Muscle layer of colon (tissue), 2 donors: ENCODE data around the gene MAGI2.

ENCODE experiments used
- H3K27ac ChIP-seq: one replicate; pipeline ENCODE4 v1.7.0; 2013; ENCODE audit warnings: low read depth, mild to moderate bottlenecking, low read length, moderate library complexity
- H3K27me3 ChIP-seq, 2 donors: one replicate each; pipeline ENCODE4 v1.7.0; 2013; ENCODE audit warnings: low read length in 2 of 2, mild to moderate bottlenecking in 2 of 2; ENCODE audit not compliant: insufficient read depth in 2 of 2, control insufficient read depth in 1 of 2
- H3K36me3 ChIP-seq: one replicate; pipeline ENCODE4 v1.7.0; 2013; ENCODE audit warnings: mild to moderate bottlenecking, low read length; ENCODE audit not compliant: insufficient read depth
- H3K4me1 ChIP-seq: one replicate; pipeline ENCODE4 v1.7.0; 2013; ENCODE audit warnings: mild to moderate bottlenecking, low read length; ENCODE audit not compliant: insufficient read depth
- H3K4me3 ChIP-seq, 2 donors: one replicate each; pipeline ENCODE4 v1.7.0; 2013; ENCODE audit warnings: low read length in 2 of 2, low read depth in 1 of 2, mild to moderate bottlenecking in 1 of 2, moderate library complexity in 1 of 2
- H3K9ac ChIP-seq: one replicate; pipeline ENCODE4 v1.7.0; 2013; ENCODE audit warnings: low read length
- H3K9me3 ChIP-seq: one replicate; pipeline ENCODE4 v1.7.0; 2013; ENCODE audit warnings: mild to moderate bottlenecking, low read length
- donor health status: abdominal sarcoma.
- donor health status: Adenocarcinoma of cecum.

Gene MAGI2

GRCh38 chr7:78226059-78226719 is 1227.3 kb downstream of the MAGI2 start:
- H3K9ac ChIP-seq: no peak overlapping the region

GRCh38 chr7:78225534-78225933 is 1227.9 kb downstream of the MAGI2 start:
- H3K36me3 ChIP-seq: no peaks in the 10 kb centered on the region
- no peak overlapping the region for H3K9ac ChIP-seq
- no peak overlapping the region for H3K4me3 ChIP-seq
- no peaks in the 10 kb centered on the region for H3K9me3 ChIP-seq
- H3K27me3 ChIP-seq: no peaks in the 10 kb centered on the region
- H3K27ac ChIP-seq: no peak overlapping the region
- no peaks in the 10 kb centered on the region for H3K4me1 ChIP-seq

More at GRCh38 chr7:78226059-78226719, 1227.3 kb downstream of the MAGI2 start:
- Histone ChIP-seq H3K4me3 (no peak overlapping the region), H3K27me3 (no peaks in the 10 kb centered on the region), H3K36me3 (no peaks in the 10 kb centered on the region), H3K9me3 (no peaks in the 10 kb centered on the region), H3K27ac (no peak overlapping the region), H3K4me1 (no peaks in the 10 kb centered on the region)

DNA sequence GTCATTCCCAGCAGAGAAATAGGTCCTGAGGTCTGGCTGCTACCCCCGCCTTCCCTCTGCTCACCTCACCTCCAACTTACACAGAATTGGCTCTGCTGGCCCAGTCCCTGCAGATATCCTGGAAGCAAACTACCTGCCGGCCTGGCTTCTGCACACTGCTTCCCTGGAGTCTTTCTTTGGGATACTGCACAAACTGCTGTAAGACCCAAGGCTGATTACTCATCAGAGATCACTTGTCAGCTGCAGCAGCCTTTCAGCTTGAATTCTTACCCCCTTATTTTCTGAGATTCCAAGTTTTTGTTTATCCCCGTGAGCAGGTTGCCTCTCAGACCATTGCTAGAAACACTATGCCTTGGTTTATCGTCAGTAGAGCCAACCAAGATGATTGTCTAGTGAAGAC is 1228.5 kb downstream of the MAGI2 start:
- Histone ChIP-seq H3K9ac (no peak overlapping the region), H3K27ac (no peak overlapping the region), H3K36me3 (no peaks in the 10 kb centered on the region), H3K27me3 (no peaks in the 10 kb centered on the region), H3K4me3 (no peak overlapping the region), H3K9me3 (no peaks in the 10 kb centered on the region), H3K4me1 (no peaks in the 10 kb centered on the region)

DNA sequence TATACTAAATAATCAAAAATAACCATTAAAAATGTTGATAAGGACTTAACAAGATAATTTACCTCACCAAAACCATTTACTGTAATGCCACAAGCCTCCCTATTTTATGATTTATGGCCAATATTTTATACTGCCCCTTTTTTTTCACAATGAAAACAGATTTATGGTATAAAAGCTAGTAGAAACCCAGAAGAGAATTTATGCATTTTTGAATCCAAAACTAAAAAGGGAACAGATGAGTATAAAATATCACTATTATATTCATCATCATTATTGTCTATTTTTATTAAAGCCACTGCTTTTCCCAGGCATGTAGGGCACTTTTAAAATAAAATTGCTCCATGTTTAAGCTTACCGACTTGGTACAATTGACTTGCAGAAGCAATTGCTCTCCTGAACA is 1229.9 kb downstream of the MAGI2 start:
- Histone ChIP-seq H3K36me3 (no peaks in the 10 kb centered on the region), H3K27me3 (no peaks in the 10 kb centered on the region), H3K27ac (no peak overlapping the region), H3K9ac (no peak overlapping the region), H3K9me3 (no peaks in the 10 kb centered on the region), H3K4me1 (no peaks in the 10 kb centered on the region), H3K4me3 (no peak overlapping the region)

GRCh38 chr7:78222001-78222751 is 1231.3 kb downstream of the MAGI2 start:
- no peak overlapping the region for H3K4me3 ChIP-seq
- H3K27ac ChIP-seq: no peak overlapping the region
- H3K4me1 ChIP-seq: no peaks in the 10 kb centered on the region
- no peaks in the 10 kb centered on the region for H3K9me3 ChIP-seq
- H3K36me3 ChIP-seq: no peaks in the 10 kb centered on the region
- H3K27me3 ChIP-seq: no peaks in the 10 kb centered on the region
- H3K9ac ChIP-seq: no peak overlapping the region

DNA sequence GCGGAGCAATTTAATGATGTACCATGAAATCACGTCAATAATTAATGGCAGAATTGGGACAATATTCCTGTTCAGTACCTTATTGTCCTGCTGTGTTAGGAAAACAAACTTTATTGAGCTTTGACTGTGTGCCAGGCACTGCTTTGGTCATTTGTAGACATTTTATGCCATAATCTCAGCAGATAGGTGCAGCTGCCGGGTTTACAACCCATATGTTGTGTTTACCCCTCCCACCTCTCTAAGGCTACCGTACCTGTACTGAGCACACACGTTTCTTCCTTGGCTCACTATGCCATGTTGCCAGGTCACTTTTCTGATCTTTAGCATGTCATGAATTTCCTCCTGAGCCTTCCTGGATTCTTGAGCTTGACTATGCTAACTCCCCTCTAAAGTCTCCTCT is 1232.7 kb downstream of the MAGI2 start:
- no peak overlapping the region for H3K9ac ChIP-seq
- no peaks in the 10 kb centered on the region for H3K9me3 ChIP-seq
- no peaks in the 10 kb centered on the region for H3K36me3 ChIP-seq
- H3K27me3 ChIP-seq: no peaks in the 10 kb centered on the region
- H3K27ac ChIP-seq: no peak overlapping the region
- no peaks in the 10 kb centered on the region for H3K4me1 ChIP-seq
- H3K4me3 ChIP-seq: no peak overlapping the region

- H3K4me3 ChIP-seq: no peak overlapping the region
- no peaks in the 10 kb centered on the region for H3K9me3 ChIP-seq
- no peaks in the 10 kb centered on the region for H3K4me1 ChIP-seq
- H3K9ac ChIP-seq: no peak overlapping the region
- H3K27ac ChIP-seq: no peak overlapping the region
- H3K27me3 ChIP-seq: no peaks in the 10 kb centered on the region
- no peaks in the 10 kb centered on the region for H3K36me3 ChIP-seq
Observed at GRCh38 chr7:78218876-78219275, 1234.6 kb downstream of the MAGI2 start.

DNA sequence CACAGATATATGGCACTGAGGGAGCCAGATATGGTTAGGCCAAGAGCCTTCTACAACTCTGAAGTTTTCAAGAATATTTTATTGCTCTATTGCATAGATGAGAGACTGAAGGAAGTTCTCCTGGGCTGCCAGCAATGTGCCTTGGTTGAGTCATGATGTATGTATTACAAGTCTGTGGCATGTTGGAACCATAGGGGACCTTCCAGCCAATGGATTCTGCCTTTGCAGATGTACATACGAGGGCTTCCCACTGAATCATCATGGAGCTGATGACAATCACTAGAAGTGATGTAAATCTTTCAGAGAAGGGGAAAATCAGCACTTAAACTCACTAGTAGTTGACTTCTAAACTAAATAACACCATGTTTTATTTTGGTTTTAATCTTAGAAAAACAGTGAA is 1235.4 kb downstream of the MAGI2 start:
- H3K9ac ChIP-seq: no peak overlapping the region
- H3K27ac ChIP-seq: no peak overlapping the region
- H3K4me1 ChIP-seq: no peaks in the 10 kb centered on the region
- no peaks in the 10 kb centered on the region for H3K9me3 ChIP-seq
- H3K36me3 ChIP-seq: no peaks in the 10 kb centered on the region
- no peak overlapping the region for H3K4me3 ChIP-seq
- H3K27me3 ChIP-seq: no peaks in the 10 kb centered on the region

GRCh38 chr7:78215199-78215598 is 1238.3 kb downstream of the MAGI2 start:
- Histone ChIP-seq H3K9me3 (no peaks in the 10 kb centered on the region), H3K36me3 (no peaks in the 10 kb centered on the region), H3K4me3 (no peak overlapping the region), H3K9ac (no peak overlapping the region), H3K27me3 (no peaks in the 10 kb centered on the region), H3K27ac (no peak overlapping the region), H3K4me1 (no peaks in the 10 kb centered on the region)

DNA sequence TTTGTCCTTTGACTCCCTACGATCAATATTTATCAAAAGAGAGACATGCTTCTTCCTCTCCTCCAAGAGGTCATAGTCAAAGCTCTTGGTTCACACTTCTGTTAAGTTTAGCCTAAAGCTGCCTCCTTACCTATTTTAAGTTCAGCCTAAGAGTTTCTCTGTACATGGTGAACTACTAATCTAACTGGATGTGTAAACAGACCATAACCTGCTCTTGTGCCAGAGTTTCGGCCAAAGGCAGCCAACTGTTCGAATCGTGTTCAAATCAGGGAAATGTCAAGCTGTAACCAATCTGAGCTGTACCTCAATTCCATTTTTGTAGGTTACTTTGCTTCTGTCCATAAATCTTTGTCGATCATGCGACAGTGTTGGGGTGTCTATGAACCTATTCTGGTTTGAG is 1240.1 kb downstream of the MAGI2 start:
- no peak overlapping the region for H3K27ac ChIP-seq
- no peaks in the 10 kb centered on the region for H3K9me3 ChIP-seq
- H3K4me1 ChIP-seq: no peaks in the 10 kb centered on the region
- no peak overlapping the region for H3K4me3 ChIP-seq
- no peaks in the 10 kb centered on the region for H3K27me3 ChIP-seq
- no peaks in the 10 kb centered on the region for H3K36me3 ChIP-seq
- no peak overlapping the region for H3K9ac ChIP-seq

GRCh38 chr7:78212476-78213060 is 1240.9 kb downstream of the MAGI2 start:
- H3K4me3 ChIP-seq: no peak overlapping the region
- H3K4me1 ChIP-seq: no peaks in the 10 kb centered on the region

More at GRCh38 chr7:78212476-78213060, 1240.9 kb downstream of the MAGI2 start:
- Histone ChIP-seq H3K27me3 (no peaks in the 10 kb centered on the region), H3K9me3 (no peaks in the 10 kb centered on the region), H3K36me3 (no peaks in the 10 kb centered on the region), H3K9ac (no peak overlapping the region), H3K27ac (no peak overlapping the region)
